K562 (cell line): ENCODE results near the gene MCL1. TPM values are rescaled to one million over a fixed set of nuclear protein-coding genes. Genes with fewer than 3 reads are reported as not detected.
A peak's percentile ranks its signal among the peaks of the same experiment; 100 is the strongest.

Experiments
- ASH1L ChIP-seq: fragments of 450-650 bp; IDR thresholded peaks from 2 replicates; pipeline ENCODE4 v1.6.1; 2018; ENCODE audit warnings: borderline replicate concordance, mild to moderate bottlenecking, low read depth; ENCODE audit not compliant: partially characterized antibody
- CEBPB ChIP-seq: fragments of 450-650 bp; IDR thresholded peaks from 2 replicates; pipeline ENCODE4 v1.6.1; 2016; ENCODE audit warnings: missing genetic modification characterization, missing compliant biosample characterization
- DEAF1 ChIP-seq: fragments of 450-650 bp; formaldehyde crosslinking; IDR thresholded peaks from 2 replicates; pipeline ENCODE4 v1.4.0; 2020; ENCODE audit warnings: mild to moderate bottlenecking, moderate library complexity
- DNMT1 ChIP-seq: fragments of 450-650 bp; IDR thresholded peaks from 2 replicates; pipeline ENCODE4 v1.6.1; 2016; ENCODE audit warnings: antibody characterized with exemption, mild to moderate bottlenecking
- ELF1 ChIP-seq: fragments of 200-800 bp; sonication (Bioruptor generic); IDR thresholded peaks from 2 replicates; pipeline ENCODE4 v1.6.1; 2016; ENCODE audit warnings: missing genetic modification characterization, missing compliant biosample characterization
- ESRRA ChIP-seq: fragments of 450-650 bp; IDR thresholded peaks from 2 replicates; pipeline ENCODE4 v1.6.1; 2014; ENCODE audit warnings: low read depth, mild to moderate bottlenecking, moderate library complexity, borderline replicate concordance
- IFI16 ChIP-seq: fragments of 250-450 bp; sonication (Bioruptor Pico); IDR thresholded peaks from 2 replicates; pipeline ENCODE4 v2.1.2; 2022; ENCODE audit warnings: mild to moderate bottlenecking, inconsistent platforms
- MEF2D ChIP-seq: conservative IDR thresholded peaks from 2 replicates; pipeline ENCODE4 v1.6.1; 2016; ENCODE audit warnings: low read depth, missing genetic modification characterization, missing compliant biosample characterization
- RREB1 ChIP-seq: fragments of 250-450 bp; sonication (Bioruptor Pico); IDR thresholded peaks from 2 replicates; pipeline ENCODE4 v1.4.0; 2020
- SNRNP70 ChIP-seq: fragments of 200-400 bp; formaldehyde crosslinking; optimal IDR thresholded peaks from 2 replicates; pipeline ENCODE3; 2017; ENCODE audit warnings: low read depth, low read length
- SREBF1 ChIP-seq: fragments of 150-350 bp; IDR thresholded peaks from 2 replicates; pipeline ENCODE4 v1.6.1; 2014; ENCODE audit warnings: antibody characterized with exemption, low read depth, low read length, borderline replicate concordance
- STAT5A ChIP-seq: IDR thresholded peaks from 2 replicates; pipeline ENCODE4 v1.6.1; 2012; ENCODE audit warnings: low read length, inconsistent platforms, borderline replicate concordance
- TEAD4 ChIP-seq, 2 experiments: sonication (generic) in 1 of 2; formaldehyde crosslinking in 1 of 2; IDR thresholded peaks; 2 replicates each; pipeline versions ENCODE4 v1.6.1 to v1.8.0; 2012 to 2022; ENCODE audit warnings: borderline replicate concordance in 1 of 2, inconsistent platforms in 1 of 2, low read length in 1 of 2, mild to moderate bottlenecking in 1 of 2, missing genetic modification reagents in 1 of 2
- UBTF ChIP-seq, 2 experiments: IDR thresholded peaks; 2 replicates each; pipeline ENCODE4 v1.6.1; 2012; ENCODE audit warnings: improper control_type of control experiment in 2 of 2, low read depth in 2 of 2, low read length in 2 of 2, borderline replicate concordance in 1 of 2
- ZEB2 ChIP-seq: fragments of 450-650 bp; IDR thresholded peaks from 2 replicates; pipeline ENCODE4 v1.6.1; 2016
- ZNF134 ChIP-seq: fragments of 250-450 bp; sonication (Bioruptor Pico); conservative IDR thresholded peaks from 2 replicates; pipeline ENCODE4 v1.4.0; 2020
- polyA plus RNA-seq, 8 experiments: library from polyadenylated mRNA; depleted of rRNA in 4 of 8; stranded (reverse) in 5 of 8; unstranded in 3 of 8; fragments of >200 nt; fragmentation: Nextera tagmentation in 2 of 8; fragmentation: Illumina TruSeq in 1 of 8; extraction: Ambion mirVana in 2 of 8; extraction: Trizol in 1 of 8; gene quantifications; 2 replicates each; pipeline versions ENCODE4 v1.2.1 to v1.2.3, GENCODE V29; 2011 to 2014; ENCODE audit warnings: inconsistent platforms in 1 of 8, missing spikeins in 1 of 8
- total RNA-seq, 7 experiments: library from RNA; depleted of rRNA in 6 of 7; stranded (reverse); fragments of >200 nt in 6 of 7; fragmentation: Illumina TruSeq in 2 of 7; extraction: Trizol in 2 of 7; gene quantifications; 2 replicates each; pipeline versions ENCODE4 v1.2.1 to v1.2.3, GENCODE V29; 2011 to 2021; ENCODE audit warnings: low replicate concordance in 1 of 7

The MCL1 gene
- total and polyA plus RNA-seq, 9 of the 15 experiments (the other 6 are each of a cell fraction or from before 2014, with no cell fraction given): 27.1 to 224 (median 138) TPM

- TF ChIP-seq ELF1 (peak; percentile 97), UBTF (IDR thresholded peaks at IDR 0.05; ENCODE audit: borderline replicate concordance in 1 of 2, low read depth in 2 of 2, low read length in 2 of 2) (peak in 1 of 2 experiments; percentile 84; a peak in 1 of 4 replicates), ZEB2 (no peak), IFI16 (no peak), SNRNP70 (no peak), ESRRA (0 out of 2 replicates have a peak, but pooled peaks have one; percentile 17), CEBPB (tag) (0 out of 2 replicates have a peak, but pooled peaks have one; percentile 59), STAT5A (no peak), DNMT1 (no peak), MEF2D (tag) (no peak), TEAD4 (IDR thresholded peaks at IDR 0.05; ENCODE audit: low read length) (no peak), TEAD4 (CRISPR knock-in tag; IDR thresholded peaks at IDR 0.05; ENCODE audit: borderline replicate concordance) (peak; percentile 73; the same call in 1 of the 2 replicates), ZNF134 (CRISPR knock-in tag) (no peak), RREB1 (peak; percentile 29; the same call in 1 of the 2 replicates), DEAF1 (CRISPR knock-in tag) (no peak), ASH1L (no peak), SREBF1 (no peak)
Observed at GRCh38 chr1:150579110-150579944, at the start of gene MCL1 (continued).
